AG10803 (cell line): ENCODE measurements around the gene OXCT1.
"Not testable (repeated sequence)": the region's sequence is repeated elsewhere in the genome, so short reads cannot be mapped to it uniquely, and the experiment has no call there.

Experiments
- DNase-seq: peaks from one replicate; pipeline ENCODE4 v3.0.0; 2010; ENCODE audit warnings: low read depth
- H3K4me3 ChIP-seq: 2 replicates; pipeline ENCODE4 v1.5.1; 2011; ENCODE audit warnings: mild to moderate bottlenecking, low read length, control low read depth
- CTCF ChIP-seq: conservative IDR thresholded peaks from 2 replicates; pipeline ENCODE4 v1.5.1; 2011; ENCODE audit warnings: mild to moderate bottlenecking, low read length, control low read depth, inconsistent platforms

The OXCT1 gene

DNA sequence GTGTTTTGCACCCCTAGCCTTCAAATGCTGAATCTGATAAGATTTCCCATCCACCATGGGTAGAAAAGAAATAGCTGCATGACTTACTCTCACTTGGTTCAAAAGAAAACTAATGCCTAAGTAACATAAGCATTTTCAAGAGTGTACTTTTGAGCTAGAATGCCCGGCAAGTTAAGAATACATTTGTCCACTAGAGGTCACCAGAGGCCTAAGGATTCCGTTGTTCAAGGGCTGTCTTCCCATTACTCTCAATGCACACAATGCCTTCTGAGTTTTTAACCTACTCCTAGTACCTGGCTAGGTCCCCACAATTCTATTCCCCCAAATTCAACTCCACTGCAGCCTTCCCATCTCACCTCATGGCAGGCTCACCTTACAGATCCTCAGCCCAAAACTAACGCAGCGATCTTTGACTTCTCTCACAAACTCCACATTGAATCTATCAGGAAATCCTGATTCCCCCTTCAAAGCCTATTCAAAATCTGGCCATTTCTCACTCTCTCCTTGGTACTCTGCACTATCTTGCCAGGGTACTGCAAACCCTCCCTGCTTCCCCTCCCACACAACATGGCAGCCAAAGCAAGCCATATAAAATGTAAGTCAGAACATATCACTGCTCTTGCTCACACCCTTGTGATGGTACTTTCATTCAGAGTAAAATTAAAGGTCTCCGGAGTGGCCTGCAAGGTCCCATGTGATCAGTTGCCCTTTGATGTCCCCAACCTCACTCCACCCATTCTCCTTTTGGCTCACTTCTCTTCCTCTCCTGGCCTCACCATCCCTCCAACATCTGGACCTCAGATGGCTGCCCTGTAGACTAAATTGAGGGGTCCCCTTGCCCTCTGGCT is 13.4 kb downstream of the OXCT1 start:
- no peak overlapping the region for H3K4me3 ChIP-seq
- TF ChIP-seq CTCF = peak; percentile 88
- peak; percentile 69 for DNase-seq

- DNase-seq = no peak
- no peak for TF ChIP-seq CTCF
- no peak overlapping the region for H3K4me3 ChIP-seq
These were observed 17.9 kb downstream of the OXCT1 start for GRCh38 chr5:41852293-41852692.

DNA sequence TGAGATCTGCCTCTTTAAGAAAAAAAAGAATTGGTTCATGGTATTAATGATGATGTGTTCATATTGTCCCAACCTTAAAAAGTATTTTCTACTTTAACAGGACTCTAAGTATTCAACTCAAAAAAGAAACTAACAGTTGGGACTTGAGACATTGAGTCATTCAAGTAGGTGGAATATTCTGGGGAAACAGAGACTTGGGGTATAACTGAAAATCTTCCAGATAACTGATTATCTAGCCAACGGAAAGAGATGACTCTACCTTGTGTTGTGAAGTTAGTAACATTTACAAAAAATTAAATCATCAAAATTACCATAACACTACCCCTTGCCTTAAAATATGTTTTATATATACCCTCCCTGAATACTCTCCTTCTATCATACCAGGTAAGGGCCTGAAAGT is 19.1 kb downstream of the OXCT1 start:
- no peak for TF ChIP-seq CTCF
- no peak overlapping the region for H3K4me3 ChIP-seq
- DNase-seq = no peak

GRCh38 chr5:41848983-41849382 is 21.2 kb downstream of the OXCT1 start:
- H3K4me3 ChIP-seq = no peak overlapping the region
- no peak for DNase-seq
- TF ChIP-seq CTCF = no peak

- H3K4me3 ChIP-seq, DNase-seq: not testable (repeated sequence)
These were observed 24.5 kb downstream of the OXCT1 start for GRCh38 chr5:41845751-41846150.

- no peak for TF ChIP-seq CTCF
These were observed 25.7 kb downstream of the OXCT1 start for GRCh38 chr5:41844502-41844901.

DNA sequence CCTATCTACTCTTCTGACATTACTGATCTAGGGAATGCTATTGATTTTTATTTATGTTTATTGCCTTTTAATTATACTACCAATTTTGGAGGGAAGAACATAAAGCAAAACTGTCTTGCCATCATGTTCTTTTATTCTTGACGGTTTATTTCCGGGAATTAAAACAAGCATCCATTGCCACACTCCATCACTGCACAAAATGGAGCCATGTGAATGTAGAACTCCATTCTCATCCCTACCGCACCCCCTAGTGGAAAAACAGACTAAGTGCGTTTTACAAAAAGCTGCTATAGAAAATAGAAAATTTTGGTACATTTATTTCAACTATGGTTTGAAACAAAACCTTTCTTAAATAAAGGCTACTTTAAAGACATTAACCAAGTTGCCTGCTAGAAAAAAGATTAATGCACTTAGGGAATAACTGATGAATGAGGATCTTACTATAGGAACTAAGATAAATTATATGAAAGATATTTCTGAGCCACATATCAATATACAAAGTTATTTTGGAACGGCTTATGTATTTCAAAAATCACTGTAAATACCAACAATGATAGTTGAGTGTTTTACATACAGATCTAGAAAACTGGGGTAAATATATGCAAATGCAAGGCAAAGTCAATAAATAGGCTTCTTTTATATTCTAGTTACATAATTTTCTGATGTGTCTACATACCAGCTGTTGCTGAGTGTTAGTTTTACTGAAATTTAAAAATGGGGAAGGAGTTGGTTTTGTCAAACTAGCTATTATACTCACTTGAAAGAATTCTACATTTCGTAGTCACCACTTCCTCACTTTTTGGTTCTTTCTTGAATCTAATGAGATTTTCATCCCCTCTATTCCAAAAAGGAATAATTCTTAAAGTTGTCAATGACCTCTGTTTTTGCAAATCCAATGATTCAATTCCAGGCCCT is 26.5 kb downstream of the OXCT1 start:
- peak; percentile 95 for TF ChIP-seq CTCF
- peak; percentile 69 for DNase-seq
- no peak overlapping the region for H3K4me3 ChIP-seq

More at GRCh38 chr5:41844502-41844901, 25.7 kb downstream of the OXCT1 start:
- H3K4me3 ChIP-seq = no peak overlapping the region
- no peak for DNase-seq
